Measurements from ENCODE around the gene B3GALT4. TPM values are rescaled to one million over a fixed set of nuclear protein-coding genes. Genes with fewer than 3 reads are reported as not detected.
"Not testable (repeated sequence)": the region's sequence is repeated elsewhere in the genome, so short reads cannot be mapped to it uniquely, and the experiment has no call there.

The B3GALT4 gene
- total and polyA plus RNA-seq, 12 donors = 2.6 to 23.7 (median 13.7) TPM

DNA sequence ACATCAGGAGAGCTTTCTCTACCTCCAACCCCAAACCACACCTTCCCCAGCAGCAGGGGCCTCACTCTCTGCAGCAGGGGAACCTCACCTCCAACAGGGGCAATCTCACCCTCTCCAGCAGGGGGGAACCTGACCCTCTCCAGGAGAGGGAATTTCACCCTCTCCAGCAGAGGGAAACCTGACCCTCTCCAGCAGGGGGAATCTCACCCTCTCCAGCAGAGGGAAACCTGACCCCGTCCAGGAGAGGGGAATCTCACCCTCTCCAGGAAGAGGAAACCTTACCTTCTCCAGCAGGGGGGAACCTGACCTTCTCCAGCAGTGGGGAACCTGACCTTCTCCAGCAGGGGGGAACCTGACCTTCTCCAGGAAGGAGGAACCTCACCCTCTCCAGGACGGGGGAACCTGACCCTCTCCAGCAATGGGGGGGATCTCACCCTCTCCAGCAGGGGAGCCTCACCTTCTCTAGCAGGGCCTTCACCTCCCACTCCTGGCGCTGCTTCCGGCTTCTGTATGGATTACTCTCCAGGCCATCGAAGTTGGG is 3.1 kb downstream of the B3GALT4 start:
- Histone ChIP-seq H3K27ac (peak overlapping the region in 1 of 5 donors; percentile 7), H3K9me3 (replicated peaks in 1 of 3) (no peaks in the 10 kb centered on the region), H3K4me1 (replicated peaks in 1 of 2) (peaks cover 3 to 24% of the 10 kb centered on the region in 2 donors), H3K4me3 (no peak overlapping the region), H3K27me3 (no peaks in the 10 kb centered on the region), H3K36me3 (replicated peaks in 1 of 2) (peaks cover 0 to 64% of the 10 kb centered on the region in 2 donors)
- DNase-seq = peak in 2 of 7 donors; percentile 22 to 42
- intact Hi-C loops (cut with DNase I) = no loop called here
- 51 to 100% (median 61%) methylated on average over 1 to 5 of the region's 5 CpGs for WGBS, 4 donors
- no peak for TF ChIP-seq POLR2A (IDR thresholded peaks at IDR 0.05)
- TF ChIP-seq, protein P1, sequence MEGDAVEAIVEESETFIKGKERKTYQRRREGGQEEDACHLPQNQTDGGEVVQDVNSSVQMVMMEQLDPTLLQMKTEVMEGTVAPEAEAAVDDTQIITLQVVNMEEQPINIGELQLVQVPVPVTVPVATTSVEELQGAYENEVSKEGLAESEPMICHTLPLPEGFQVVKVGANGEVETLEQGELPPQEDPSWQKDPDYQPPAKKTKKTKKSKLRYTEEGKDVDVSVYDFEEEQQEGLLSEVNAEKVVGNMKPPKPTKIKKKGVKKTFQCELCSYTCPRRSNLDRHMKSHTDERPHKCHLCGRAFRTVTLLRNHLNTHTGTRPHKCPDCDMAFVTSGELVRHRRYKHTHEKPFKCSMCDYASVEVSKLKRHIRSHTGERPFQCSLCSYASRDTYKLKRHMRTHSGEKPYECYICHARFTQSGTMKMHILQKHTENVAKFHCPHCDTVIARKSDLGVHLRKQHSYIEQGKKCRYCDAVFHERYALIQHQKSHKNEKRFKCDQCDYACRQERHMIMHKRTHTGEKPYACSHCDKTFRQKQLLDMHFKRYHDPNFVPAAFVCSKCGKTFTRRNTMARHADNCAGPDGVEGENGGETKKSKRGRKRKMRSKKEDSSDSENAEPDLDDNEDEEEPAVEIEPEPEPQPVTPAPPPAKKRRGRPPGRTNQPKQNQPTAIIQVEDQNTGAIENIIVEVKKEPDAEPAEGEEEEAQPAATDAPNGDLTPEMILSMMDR (IDR thresholded peaks at IDR 0.05) = peak in 5 of 6 experiments; percentile 22 to 45 (median 42)

DNA sequence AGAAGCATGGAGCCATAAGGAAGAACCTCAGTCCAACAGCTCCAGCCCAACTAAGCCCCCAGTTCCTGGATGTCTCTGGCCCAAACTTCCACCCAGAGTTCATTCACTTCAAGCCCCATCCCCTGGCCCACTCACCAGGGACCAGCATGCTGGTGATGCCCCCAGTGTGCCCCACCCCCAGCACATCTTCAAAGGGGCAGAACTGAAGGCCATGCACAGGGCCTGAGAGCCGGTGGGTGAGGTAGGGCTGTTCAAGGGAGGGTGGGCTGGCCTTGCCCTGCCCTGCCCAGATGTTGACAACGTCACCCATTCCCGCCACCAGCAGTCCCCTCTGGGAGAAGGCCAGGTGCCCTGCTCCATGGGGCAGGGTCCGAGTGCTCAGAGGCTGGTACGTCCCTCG is 3.6 kb downstream of the B3GALT4 start:
- Histone ChIP-seq H3K27me3 (no peaks in the 10 kb centered on the region), H3K27ac (no peak overlapping the region), H3K4me3 (no peak overlapping the region), H3K4me1 (replicated peaks in 1 of 2) (peaks cover 3 to 20% of the 10 kb centered on the region in 2 donors), H3K36me3 (replicated peaks in 1 of 2) (peaks cover 0 to 64% of the 10 kb centered on the region in 2 donors), H3K9me3 (replicated peaks in 1 of 3) (no peaks in the 10 kb centered on the region)
- WGBS, 4 donors = 86 to 93% (median 88%) methylated on average over 3 to 6 of the region's 6 CpGs
- intact Hi-C loops (cut with DNase I) = no loop called here
- TF ChIP-seq POLR2A (IDR thresholded peaks at IDR 0.05) = no peak
- TF ChIP-seq, protein P1 (IDR thresholded peaks at IDR 0.05) = no peak
- DNase-seq = no peak

DNA sequence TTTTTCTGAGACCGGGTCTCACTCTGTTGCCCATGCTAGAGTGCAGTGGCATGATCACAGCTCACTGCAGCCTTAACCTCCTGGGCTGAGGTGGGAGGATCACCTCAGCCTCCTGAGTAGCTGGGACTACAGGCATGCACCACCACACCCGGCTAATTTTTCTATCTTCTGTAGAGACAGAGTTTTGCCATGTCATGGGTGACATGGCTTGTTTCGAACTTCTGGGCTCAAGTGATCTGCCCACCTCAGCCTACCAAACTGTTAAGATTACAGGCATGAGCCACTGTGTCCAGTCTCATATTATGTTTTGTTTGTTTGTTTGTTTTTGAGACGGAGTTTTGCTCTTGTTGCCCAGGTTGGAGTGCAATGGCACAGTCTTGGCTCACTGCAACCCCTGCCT is 8.3 kb downstream of the B3GALT4 start:
- Histone ChIP-seq H3K4me1 (replicated peaks in 1 of 2) (peaks cover 4 to 15% of the 10 kb centered on the region in 2 donors), H3K36me3 (replicated peaks in 1 of 2) (peaks cover 0 to 63% of the 10 kb centered on the region in 2 donors)
- WGBS, 4 donors = 83 to 89% (median 86%) methylated on average over 4 of the region's 4 CpGs
- H3K27me3 ChIP-seq; DNase-seq; H3K27ac ChIP-seq; H3K4me3 ChIP-seq; H3K9me3 ChIP-seq (replicated peaks in 1 of 3); intact Hi-C loops (cut with DNase I): not testable (repeated sequence)

DNA sequence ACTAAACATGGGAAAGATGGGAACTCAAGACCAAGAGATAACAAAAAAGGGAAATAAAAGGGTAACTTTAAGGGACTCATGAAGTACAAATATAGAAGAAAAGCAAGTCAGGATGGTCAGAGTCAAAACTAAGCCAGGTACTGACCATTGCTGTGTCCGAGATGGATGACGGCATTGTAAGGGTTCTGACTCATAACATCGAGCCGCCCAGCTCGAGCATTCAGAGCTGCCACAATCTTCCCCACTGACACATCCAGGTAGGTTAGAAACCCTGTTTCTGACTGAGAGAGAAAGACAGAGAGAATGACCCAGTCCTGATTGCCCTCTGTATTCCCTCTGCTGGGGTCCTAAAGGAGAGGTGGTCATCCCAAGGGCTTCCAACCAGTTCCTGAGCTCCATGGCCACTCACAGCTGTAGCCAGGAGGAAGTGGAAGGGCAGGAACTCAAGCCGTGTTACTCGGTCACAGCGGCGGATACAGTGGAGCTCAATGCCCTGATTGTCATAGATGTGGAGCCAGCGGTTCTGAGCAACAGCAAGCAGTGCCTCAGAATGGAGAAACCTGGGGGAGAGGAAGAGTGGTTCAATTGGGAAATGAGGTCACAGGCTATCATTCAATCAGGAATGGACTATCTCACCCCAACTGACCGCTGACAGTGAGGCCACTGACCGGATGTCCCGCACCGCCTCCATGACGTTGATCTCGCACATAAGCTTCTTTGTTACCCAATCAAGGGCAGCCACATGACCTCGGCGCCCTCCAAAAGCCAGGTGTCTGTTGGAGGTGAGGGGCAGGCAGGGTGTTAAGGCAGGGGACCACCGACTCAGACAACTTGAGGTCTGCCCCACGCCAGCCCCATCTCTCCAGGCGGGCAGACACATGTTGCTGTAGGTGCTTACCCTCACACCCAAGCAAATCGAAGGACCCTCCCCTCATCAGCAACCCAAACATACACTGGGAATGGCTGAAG is 10.3 kb downstream of the B3GALT4 start:
- no peak for TF ChIP-seq POLR2A (IDR thresholded peaks at IDR 0.05)
- TF ChIP-seq, protein P1 (IDR thresholded peaks at IDR 0.05) = no peak
- Histone ChIP-seq H3K36me3 (replicated peaks in 1 of 2) (peaks cover 0 to 65% of the 10 kb centered on the region in 2 donors), H3K9me3 (replicated peaks in 1 of 3) (no peaks in the 10 kb centered on the region), H3K4me3 (no peak overlapping the region), H3K27me3 (no peaks in the 10 kb centered on the region), H3K4me1 (replicated peaks in 1 of 2) (peaks cover 5 to 21% of the 10 kb centered on the region in 2 donors), H3K27ac (no peak overlapping the region)
- 79 to 91% (median 86%) methylated on average over 14 to 22 of the region's 22 CpGs for WGBS, 4 donors
- DNase-seq = no peak
- intact Hi-C loops (cut with DNase I) = no loop called here

Data from adrenal gland (tissue), 12 donors.